ENCODE results near the gene C2orf92.

Gene C2orf92

DNA sequence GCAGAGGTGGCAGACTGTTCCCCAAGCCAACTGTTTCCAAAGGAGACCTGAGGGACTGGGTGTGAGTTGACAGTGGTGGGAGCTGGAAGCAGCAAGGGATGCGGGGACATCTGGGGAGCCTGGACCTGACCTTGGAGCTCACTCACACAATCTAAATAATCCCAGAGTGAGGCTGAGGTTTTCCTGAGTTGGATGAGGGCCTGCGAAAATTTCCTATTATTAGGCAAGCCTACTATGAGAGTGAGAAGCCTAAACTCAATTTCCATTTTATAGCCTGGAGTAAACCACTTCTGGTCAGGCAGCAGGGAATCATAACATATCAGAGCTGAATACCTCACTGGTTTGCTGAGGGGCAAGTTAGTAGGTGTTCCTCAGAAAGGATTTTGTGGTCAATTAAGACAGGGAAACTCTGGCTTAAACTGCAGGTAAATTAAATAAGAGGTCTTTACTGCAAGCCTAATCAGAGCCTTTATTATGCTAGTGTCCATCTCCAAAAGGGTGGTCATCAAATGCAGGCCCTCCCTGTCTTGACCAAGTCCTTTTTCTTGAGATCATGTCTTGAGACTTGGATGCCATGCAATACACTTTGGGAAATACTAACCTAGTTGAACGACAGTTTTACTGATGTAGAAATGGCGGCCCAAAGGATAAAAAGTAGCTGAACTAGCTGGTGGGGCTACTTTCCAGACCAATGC is 25.3 kb upstream of the C2orf92 start:
- Histone ChIP-seq H3K9me3 (ENCODE audit: insufficient read depth, low read length, severe bottlenecking) (no peaks in the 10 kb centered on the region), H3K4me1 (ENCODE audit: insufficient read depth, low read length) (peaks cover 27% of the 10 kb centered on the region), H3K4me3 (ENCODE audit: low read depth in 1 of 2, low read length in 2 of 2) (no peak overlapping the region), H3K36me3 (ENCODE audit: insufficient read depth, low read length) (peaks cover 24% of the 10 kb centered on the region), H4K20me1 (ENCODE audit: insufficient read depth, low read length) (peaks cover 4% of the 10 kb centered on the region; the same call in 1 of the 2 replicates), H3K9ac (ENCODE audit: low read depth, low read length) (no peak overlapping the region), H3K4me2 (ENCODE audit: insufficient read depth, low read length) (peak overlapping the region; percentile 85; the same call in 1 of the 2 replicates), H3K27ac (ENCODE audit: low read length) (no peak overlapping the region), H3K79me2 (ENCODE audit: insufficient read depth, low read length) (peaks cover 23% of the 10 kb centered on the region), H3K27me3 (ENCODE audit: insufficient read depth, low read length, poor library complexity) (no peaks in the 10 kb centered on the region), H2AFZ (ENCODE audit: low read depth, low read length) (peak overlapping the region; percentile 88; the same call in 1 of the 2 replicates)
- no peak for TF ChIP-seq EZH2 (IDR thresholded peaks at IDR 0.05; ENCODE audit: borderline replicate concordance, low read depth, low read length, severe bottlenecking)
- TF ChIP-seq, protein P1, sequence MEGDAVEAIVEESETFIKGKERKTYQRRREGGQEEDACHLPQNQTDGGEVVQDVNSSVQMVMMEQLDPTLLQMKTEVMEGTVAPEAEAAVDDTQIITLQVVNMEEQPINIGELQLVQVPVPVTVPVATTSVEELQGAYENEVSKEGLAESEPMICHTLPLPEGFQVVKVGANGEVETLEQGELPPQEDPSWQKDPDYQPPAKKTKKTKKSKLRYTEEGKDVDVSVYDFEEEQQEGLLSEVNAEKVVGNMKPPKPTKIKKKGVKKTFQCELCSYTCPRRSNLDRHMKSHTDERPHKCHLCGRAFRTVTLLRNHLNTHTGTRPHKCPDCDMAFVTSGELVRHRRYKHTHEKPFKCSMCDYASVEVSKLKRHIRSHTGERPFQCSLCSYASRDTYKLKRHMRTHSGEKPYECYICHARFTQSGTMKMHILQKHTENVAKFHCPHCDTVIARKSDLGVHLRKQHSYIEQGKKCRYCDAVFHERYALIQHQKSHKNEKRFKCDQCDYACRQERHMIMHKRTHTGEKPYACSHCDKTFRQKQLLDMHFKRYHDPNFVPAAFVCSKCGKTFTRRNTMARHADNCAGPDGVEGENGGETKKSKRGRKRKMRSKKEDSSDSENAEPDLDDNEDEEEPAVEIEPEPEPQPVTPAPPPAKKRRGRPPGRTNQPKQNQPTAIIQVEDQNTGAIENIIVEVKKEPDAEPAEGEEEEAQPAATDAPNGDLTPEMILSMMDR (IDR thresholded peaks at IDR 0.05; ENCODE audit: borderline replicate concordance, extremely low read depth, low read length, poor library complexity, severe bottlenecking) = no peak
- ATAC-seq (ENCODE audit: insufficient read depth, low read depth) (no peak), DNase-seq (no peak)

DNA sequence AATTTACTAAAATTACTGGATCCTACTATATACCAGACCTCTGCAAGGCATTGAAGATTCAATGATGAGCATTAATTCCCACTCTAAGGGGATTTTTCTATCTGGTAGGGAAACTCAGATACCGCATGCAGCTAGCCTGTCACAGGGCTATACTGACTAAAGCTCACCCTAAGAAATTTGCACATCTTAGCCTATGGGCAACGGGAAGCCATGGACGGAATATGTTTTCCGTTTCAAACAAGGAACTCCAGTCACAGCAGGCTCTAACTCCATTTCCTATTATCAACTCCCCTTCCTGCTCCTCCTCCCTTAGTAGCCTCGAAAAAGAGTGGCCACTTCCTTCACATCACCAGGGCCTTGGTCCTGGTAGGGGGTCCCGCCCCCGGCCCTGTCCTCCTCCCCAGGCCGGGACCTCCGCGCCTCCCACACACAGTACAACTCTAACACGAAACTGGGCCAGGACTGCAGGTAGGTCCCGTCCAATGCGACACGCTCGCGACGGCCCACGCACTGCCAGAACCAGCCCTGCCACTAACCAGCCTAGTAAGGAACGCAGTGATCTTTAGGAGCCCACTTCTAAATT is 24.3 kb upstream of the C2orf92 start:
- ATAC-seq (ENCODE audit: insufficient read depth, low read depth) = peak; percentile 44; the same call in 2 of the 3 replicates
- TF ChIP-seq, protein P1 (IDR thresholded peaks at IDR 0.05; ENCODE audit: borderline replicate concordance, extremely low read depth, low read length, poor library complexity, severe bottlenecking) = no peak
- no peak for TF ChIP-seq EZH2 (IDR thresholded peaks at IDR 0.05; ENCODE audit: borderline replicate concordance, low read depth, low read length, severe bottlenecking)
- Histone ChIP-seq H3K79me2 (ENCODE audit: insufficient read depth, low read length) (peaks cover 23% of the 10 kb centered on the region), H4K20me1 (ENCODE audit: insufficient read depth, low read length) (peaks cover 4% of the 10 kb centered on the region; the same call in 1 of the 2 replicates), H3K4me1 (ENCODE audit: insufficient read depth, low read length) (peaks cover 27% of the 10 kb centered on the region), H3K27ac (ENCODE audit: low read length) (peak overlapping the region; percentile 77), H3K9ac (ENCODE audit: low read depth, low read length) (peak overlapping the region; percentile 89), H3K4me3 (ENCODE audit: low read depth in 1 of 2, low read length in 2 of 2) (peak overlapping the region; percentile 21 to 83; a peak in 3 of 4 replicates), H3K27me3 (ENCODE audit: insufficient read depth, low read length, poor library complexity) (no peaks in the 10 kb centered on the region), H2AFZ (ENCODE audit: low read depth, low read length) (peak overlapping the region; percentile 88), H3K9me3 (ENCODE audit: insufficient read depth, low read length, severe bottlenecking) (no peaks in the 10 kb centered on the region), H3K36me3 (ENCODE audit: insufficient read depth, low read length) (peaks cover 32% of the 10 kb centered on the region), H3K4me2 (ENCODE audit: insufficient read depth, low read length) (peak overlapping the region; percentile 85)
- no peak for DNase-seq

DNA sequence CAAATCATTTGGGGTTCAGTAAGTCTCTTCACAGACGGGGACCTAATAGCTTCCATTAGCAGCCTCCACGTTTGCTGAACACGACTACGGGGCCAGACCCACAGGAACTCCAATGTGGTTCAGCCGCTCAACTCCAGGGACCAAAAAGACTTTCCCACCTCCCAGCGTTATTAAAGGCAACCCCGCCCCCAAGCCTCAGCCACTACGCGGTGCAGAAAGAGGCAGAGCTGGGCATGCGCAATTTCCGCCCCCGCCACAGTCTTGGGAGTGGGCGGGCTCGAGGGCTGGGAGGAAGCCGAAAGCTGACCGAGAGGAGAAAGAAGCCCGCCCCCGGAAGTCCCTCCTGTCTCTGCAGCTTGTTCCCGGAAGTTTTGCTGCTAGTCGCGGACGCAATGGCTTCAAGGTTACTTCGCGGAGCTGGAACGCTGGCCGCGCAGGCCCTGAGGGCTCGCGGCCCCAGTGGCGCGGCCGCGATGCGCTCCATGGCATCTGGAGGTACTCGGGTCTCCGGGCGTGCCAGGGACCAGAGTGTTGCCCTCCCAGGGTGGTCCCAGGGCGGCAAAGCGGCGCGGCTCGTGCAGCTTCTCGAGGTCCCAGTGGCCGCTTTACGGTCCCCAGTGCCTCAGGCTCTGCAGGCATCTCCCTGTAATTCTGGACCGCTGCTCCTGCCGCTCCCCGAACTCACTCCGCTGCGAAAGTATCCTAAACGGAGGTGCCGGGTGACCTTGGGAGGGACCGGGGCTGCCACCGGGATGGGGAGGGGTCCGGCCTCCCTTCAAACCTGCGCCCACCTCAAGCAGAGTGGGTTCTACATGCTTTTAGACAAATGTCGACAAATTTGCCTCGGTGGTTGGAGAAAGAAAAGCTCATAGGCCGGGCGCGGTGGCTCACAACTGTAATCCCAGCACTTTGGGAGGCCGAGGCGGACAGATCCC is 23.6 kb upstream of the C2orf92 start, which contains the start of gene COX5B:
Gene COX5B, plus strand, starts transcription at position 368 of the 935 bp plus-strand sequence. Its CDS starts 25 bp downstream, at position 393.
- ATAC-seq (ENCODE audit: insufficient read depth, low read depth) = peak; percentile 96

More for the DNA sequence above, 23.6 kb upstream of the C2orf92 start, which contains the start of gene COX5B:
- DNase-seq = peak; percentile 99
- Histone ChIP-seq H2AFZ (ENCODE audit: low read depth, low read length) (peak within 1 kb of the TSS; percentile 88), H3K4me2 (ENCODE audit: insufficient read depth, low read length) (peak within 1 kb of the TSS; percentile 85), H4K20me1 (ENCODE audit: insufficient read depth, low read length) (peaks cover 4% of the 10 kb centered on the region; the same call in 1 of the 2 replicates), H3K79me2 (ENCODE audit: insufficient read depth, low read length) (peaks cover 23% of the 10 kb centered on the region), H3K27me3 (ENCODE audit: insufficient read depth, low read length, poor library complexity) (no peaks in the 10 kb centered on the region), H3K27ac (ENCODE audit: low read length) (peak within 1 kb of the TSS; percentile 85), H3K4me1 (ENCODE audit: insufficient read depth, low read length) (peaks cover 27% of the 10 kb centered on the region), H3K9me3 (ENCODE audit: insufficient read depth, low read length, severe bottlenecking) (no peaks in the 10 kb centered on the region), H3K4me3 (ENCODE audit: low read depth in 1 of 2, low read length in 2 of 2) (peak within 1 kb of the TSS; percentile 71 to 83; a peak in 3 of 4 replicates), H3K36me3 (ENCODE audit: insufficient read depth, low read length) (peaks cover 32% of the 10 kb centered on the region), H3K9ac (ENCODE audit: low read depth, low read length) (peak within 1 kb of the TSS; percentile 89)
- TF ChIP-seq, protein P1 (IDR thresholded peaks at IDR 0.05; ENCODE audit: borderline replicate concordance, extremely low read depth, low read length, poor library complexity, severe bottlenecking) = no peak
- no peak for TF ChIP-seq EZH2 (IDR thresholded peaks at IDR 0.05; ENCODE audit: borderline replicate concordance, low read depth, low read length, severe bottlenecking)

Data from DND-41 (cell line).